ENCODE measurements around the gene MDC1. TPM values are rescaled to one million over a fixed set of nuclear protein-coding genes. Genes with fewer than 3 reads are reported as not detected.

The MDC1 gene
- total and polyA plus RNA-seq, 2 of the 13 experiments (the other 11 are each of a cell fraction or from before 2014, with no cell fraction given): 8.4 to 14.0 TPM

DNA sequence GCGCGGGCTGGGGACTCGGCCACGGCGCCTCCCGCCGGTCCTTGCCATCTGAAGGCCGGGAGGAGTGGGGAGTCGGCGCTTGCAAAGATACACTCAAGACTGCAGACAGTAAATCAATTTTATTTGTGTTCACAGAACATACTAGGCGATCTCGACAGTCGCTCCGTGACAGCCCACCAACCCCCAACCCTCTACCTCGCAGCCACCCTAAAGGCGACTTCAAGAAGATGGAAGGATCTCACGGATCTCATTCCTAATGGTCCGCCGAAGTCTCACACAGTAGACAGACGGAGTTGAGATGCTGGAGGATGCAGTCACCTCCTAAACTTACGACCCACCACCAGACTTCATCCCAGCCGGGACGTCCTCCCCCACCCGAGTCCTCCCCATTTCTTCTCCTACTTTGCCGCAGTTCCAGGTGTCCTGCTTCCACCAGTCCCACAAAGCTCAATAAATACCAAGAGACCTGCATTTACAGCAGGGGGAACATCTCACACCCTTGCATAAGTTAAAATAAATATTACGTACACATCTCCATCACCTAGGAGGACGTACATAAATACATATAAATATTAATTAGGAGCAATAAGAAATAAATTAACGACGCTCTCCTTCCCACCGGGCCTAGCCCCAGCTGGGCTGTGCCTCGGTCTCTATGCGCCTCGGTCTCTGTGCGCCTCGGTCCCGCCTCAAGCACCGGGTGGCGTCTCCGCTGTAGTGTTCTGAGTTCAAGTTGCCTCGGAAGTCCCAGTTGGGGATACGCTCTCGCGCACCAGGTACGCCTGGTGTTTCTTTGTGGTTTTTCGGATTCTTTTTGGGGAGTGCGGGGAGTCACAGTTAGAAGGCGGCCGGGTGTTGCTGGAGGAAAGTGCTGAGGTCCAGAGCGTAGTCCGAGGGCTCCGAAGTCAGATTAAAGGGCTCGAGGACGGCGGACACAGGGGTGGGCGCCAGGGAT, 26.3 kb upstream of the MDC1 start (continued):
- TF ChIP-seq, protein P1, sequence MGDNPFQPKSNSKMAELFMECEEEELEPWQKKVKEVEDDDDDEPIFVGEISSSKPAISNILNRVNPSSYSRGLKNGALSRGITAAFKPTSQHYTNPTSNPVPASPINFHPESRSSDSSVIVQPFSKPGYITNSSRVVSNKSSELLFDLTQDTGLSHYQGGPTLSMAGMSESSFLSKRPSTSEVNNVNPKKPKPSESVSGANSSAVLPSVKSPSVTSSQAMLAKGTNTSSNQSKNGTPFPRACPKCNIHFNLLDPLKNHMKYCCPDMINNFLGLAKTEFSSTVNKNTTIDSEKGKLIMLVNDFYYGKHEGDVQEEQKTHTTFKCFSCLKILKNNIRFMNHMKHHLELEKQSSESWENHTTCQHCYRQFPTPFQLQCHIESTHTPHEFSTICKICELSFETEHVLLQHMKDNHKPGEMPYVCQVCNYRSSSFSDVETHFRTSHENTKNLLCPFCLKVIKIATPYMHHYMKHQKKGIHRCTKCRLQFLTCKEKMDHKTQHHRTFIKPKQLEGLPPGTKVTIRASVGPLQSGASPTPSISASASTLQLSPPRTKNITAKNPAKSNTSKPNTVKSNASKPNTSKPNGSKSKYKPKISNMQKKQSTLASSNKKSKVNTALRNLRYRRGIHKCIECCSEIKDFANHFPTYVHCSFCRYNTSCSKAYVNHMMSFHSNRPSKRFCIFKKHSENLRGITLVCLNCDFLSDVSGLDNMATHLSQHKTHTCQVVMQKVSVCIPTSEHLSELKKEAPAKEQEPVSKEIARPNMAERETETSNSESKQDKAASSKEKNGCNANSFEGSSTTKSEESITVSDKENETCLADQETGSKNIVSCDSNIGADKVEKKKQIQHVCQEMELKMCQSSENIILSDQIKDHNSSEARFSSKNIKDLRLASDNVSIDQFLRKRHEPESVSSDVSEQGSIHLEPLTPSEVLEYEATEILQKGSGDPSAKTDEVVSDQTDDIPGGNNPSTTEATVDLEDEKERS (CRISPR knock-in tag; IDR thresholded peaks at IDR 0.05): no peak
- TF ChIP-seq ZNF441 (CRISPR knock-in tag; IDR thresholded peaks at IDR 0.05; ENCODE audit: borderline replicate concordance) (peak; percentile 44; the same call in 1 of the 2 replicates), ZNF512B (CRISPR knock-in tag; IDR thresholded peaks at IDR 0.05; ENCODE audit: borderline replicate concordance) (no peak), HCFC1 (IDR thresholded peaks at IDR 0.05; ENCODE audit: low read depth, low read length) (no peak), DNMT3B (CRISPR knock-in tag; conservative IDR thresholded peaks at IDR 0.05) (no peak; the same call in 1 of the 2 replicates), ZNF678 (CRISPR knock-in tag; IDR thresholded peaks at IDR 0.05) (no peak; the same call in 1 of the 2 replicates), SP140L (CRISPR knock-in tag; IDR thresholded peaks at IDR 0.05; ENCODE audit: borderline replicate concordance) (no peak), DPF2 (CRISPR knock-in tag; IDR thresholded peaks at IDR 0.05; ENCODE audit: borderline replicate concordance, low read depth) (no peak), ATF1 (CRISPR knock-in tag; IDR thresholded peaks at IDR 0.05) (no peak), ZNF773 (CRISPR knock-in tag; IDR thresholded peaks at IDR 0.05; ENCODE audit: borderline replicate concordance) (no peak)
- TF ChIP-seq, protein P2, sequence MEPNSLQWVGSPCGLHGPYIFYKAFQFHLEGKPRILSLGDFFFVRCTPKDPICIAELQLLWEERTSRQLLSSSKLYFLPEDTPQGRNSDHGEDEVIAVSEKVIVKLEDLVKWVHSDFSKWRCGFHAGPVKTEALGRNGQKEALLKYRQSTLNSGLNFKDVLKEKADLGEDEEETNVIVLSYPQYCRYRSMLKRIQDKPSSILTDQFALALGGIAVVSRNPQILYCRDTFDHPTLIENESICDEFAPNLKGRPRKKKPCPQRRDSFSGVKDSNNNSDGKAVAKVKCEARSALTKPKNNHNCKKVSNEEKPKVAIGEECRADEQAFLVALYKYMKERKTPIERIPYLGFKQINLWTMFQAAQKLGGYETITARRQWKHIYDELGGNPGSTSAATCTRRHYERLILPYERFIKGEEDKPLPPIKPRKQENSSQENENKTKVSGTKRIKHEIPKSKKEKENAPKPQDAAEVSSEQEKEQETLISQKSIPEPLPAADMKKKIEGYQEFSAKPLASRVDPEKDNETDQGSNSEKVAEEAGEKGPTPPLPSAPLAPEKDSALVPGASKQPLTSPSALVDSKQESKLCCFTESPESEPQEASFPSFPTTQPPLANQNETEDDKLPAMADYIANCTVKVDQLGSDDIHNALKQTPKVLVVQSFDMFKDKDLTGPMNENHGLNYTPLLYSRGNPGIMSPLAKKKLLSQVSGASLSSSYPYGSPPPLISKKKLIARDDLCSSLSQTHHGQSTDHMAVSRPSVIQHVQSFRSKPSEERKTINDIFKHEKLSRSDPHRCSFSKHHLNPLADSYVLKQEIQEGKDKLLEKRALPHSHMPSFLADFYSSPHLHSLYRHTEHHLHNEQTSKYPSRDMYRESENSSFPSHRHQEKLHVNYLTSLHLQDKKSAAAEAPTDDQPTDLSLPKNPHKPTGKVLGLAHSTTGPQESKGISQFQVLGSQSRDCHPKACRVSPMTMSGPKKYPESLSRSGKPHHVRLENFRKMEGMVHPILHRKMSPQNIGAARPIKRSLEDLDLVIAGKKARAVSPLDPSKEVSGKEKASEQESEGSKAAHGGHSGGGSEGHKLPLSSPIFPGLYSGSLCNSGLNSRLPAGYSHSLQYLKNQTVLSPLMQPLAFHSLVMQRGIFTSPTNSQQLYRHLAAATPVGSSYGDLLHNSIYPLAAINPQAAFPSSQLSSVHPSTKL (CRISPR knock-in tag; IDR thresholded peaks at IDR 0.05): no peak
- TF ChIP-seq, protein P3, sequence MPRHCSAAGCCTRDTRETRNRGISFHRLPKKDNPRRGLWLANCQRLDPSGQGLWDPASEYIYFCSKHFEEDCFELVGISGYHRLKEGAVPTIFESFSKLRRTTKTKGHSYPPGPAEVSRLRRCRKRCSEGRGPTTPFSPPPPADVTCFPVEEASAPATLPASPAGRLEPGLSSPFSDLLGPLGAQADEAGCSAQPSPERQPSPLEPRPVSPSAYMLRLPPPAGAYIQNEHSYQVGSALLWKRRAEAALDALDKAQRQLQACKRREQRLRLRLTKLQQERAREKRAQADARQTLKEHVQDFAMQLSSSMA (CRISPR knock-in tag; IDR thresholded peaks at IDR 0.05): no peak
- TF ChIP-seq, protein P4, sequence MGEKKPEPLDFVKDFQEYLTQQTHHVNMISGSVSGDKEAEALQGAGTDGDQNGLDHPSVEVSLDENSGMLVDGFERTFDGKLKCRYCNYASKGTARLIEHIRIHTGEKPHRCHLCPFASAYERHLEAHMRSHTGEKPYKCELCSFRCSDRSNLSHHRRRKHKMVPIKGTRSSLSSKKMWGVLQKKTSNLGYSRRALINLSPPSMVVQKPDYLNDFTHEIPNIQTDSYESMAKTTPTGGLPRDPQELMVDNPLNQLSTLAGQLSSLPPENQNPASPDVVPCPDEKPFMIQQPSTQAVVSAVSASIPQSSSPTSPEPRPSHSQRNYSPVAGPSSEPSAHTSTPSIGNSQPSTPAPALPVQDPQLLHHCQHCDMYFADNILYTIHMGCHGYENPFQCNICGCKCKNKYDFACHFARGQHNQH (CRISPR knock-in tag; IDR thresholded peaks at IDR 0.05): no peak

All from HepG2 (cell line).